ENCODE results near the gene FGR. TPM values are rescaled to one million over a fixed set of nuclear protein-coding genes. Genes with fewer than 3 reads are reported as not detected.
A peak's percentile ranks its signal among the peaks of the same experiment; 100 is the strongest.

The FGR gene
- total and polyA plus RNA-seq, 2 donors (not counting 1 experiment from before 2014, with no cell fraction given): 57.0 to 295 TPM

DNA sequence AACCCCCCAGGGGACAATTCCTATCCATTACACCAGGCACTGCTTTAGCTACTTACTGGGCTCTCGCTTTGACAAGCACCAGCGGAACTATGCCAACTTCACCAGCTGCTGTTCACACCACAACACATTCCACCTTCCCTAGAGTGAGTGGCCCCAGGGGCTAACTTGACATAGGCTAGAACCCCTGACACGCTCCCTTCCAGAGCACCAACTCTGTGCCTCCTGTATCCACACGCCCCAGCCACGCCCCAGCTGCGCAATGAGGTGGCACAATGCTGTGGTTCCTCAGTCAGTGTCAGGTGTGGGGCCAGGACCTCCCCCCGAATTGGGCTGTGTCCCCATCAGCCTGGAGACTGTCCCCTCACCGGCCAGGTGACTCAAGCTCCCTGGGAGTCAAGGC is 11.7 kb upstream of the FGR start:
- Histone ChIP-seq H3K9ac (ENCODE audit: low read length) (no peak overlapping the region), H3K36me3 (replicated peaks in 1 of 2; ENCODE audit: control extremely low read depth in 1 of 2, control insufficient read depth in 1 of 2, extremely low read depth in 1 of 2, insufficient read depth in 2 of 2, low read length in 1 of 2) (no peaks in the 10 kb centered on the region), H3K27ac (ENCODE audit: low read length in 2 of 2) (no peak overlapping the region), H3K4me3 (ENCODE audit: control extremely low read depth in 1 of 5, extremely low read depth in 1 of 5, insufficient read depth in 1 of 5, low read depth in 2 of 5, low read length in 4 of 5) (no peak overlapping the region), H2AFZ (ENCODE audit: insufficient read depth, low read depth, low read length, poor library complexity, severe bottlenecking) (no peak overlapping the region), H4K20me1 (ENCODE audit: control insufficient read depth, insufficient read depth, low read length, poor library complexity, severe bottlenecking) (no peaks in the 10 kb centered on the region), H3K27me3 (replicated peaks in 1 of 4; ENCODE audit: control extremely low read depth in 1 of 4, control insufficient read depth in 3 of 4, insufficient read depth in 4 of 4, low read length in 3 of 4) (no peaks in the 10 kb centered on the region), H3K9me3 (ENCODE audit: control extremely low read depth in 1 of 3, control insufficient read depth in 2 of 3, insufficient read depth in 1 of 3, low read length in 2 of 3) (no peaks in the 10 kb centered on the region), H3K79me2 (ENCODE audit: control insufficient read depth, insufficient read depth, low read length) (no peaks in the 10 kb centered on the region), H3K4me2 (replicated peaks; ENCODE audit: low read depth, low read length, poor library complexity, severe bottlenecking) (no peak overlapping the region), H3K4me1 (ENCODE audit: control insufficient read depth in 2 of 2, insufficient read depth in 2 of 2, low read length in 2 of 2) (peaks cover 8 to 20% of the 10 kb centered on the region in 2 donors)
- TF ChIP-seq EZH2 (IDR thresholded peaks at IDR 0.05; ENCODE audit: borderline replicate concordance, insufficient read depth, low read depth, low read length, poor library complexity, severe bottlenecking): no peak
- TF ChIP-seq, protein P1, sequence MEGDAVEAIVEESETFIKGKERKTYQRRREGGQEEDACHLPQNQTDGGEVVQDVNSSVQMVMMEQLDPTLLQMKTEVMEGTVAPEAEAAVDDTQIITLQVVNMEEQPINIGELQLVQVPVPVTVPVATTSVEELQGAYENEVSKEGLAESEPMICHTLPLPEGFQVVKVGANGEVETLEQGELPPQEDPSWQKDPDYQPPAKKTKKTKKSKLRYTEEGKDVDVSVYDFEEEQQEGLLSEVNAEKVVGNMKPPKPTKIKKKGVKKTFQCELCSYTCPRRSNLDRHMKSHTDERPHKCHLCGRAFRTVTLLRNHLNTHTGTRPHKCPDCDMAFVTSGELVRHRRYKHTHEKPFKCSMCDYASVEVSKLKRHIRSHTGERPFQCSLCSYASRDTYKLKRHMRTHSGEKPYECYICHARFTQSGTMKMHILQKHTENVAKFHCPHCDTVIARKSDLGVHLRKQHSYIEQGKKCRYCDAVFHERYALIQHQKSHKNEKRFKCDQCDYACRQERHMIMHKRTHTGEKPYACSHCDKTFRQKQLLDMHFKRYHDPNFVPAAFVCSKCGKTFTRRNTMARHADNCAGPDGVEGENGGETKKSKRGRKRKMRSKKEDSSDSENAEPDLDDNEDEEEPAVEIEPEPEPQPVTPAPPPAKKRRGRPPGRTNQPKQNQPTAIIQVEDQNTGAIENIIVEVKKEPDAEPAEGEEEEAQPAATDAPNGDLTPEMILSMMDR (IDR thresholded peaks at IDR 0.05): no peak
- 98% methylated on average over 7 of the region's 8 CpGs for WGBS (ENCODE audit: insufficient coverage)
- Mint-ChIP-seq H3K9me3 (ENCODE audit: insufficient read depth) (no peaks in the 10 kb centered on the region), H3K27me3 (no peaks in the 10 kb centered on the region), H3K27ac (no peak overlapping the region), H3K4me3 (no peak overlapping the region), H3K4me1 (peaks cover 17% of the 10 kb centered on the region)
- DNase-seq (no peak), ATAC-seq (ENCODE audit: low read depth) (no peak)
- ChIA-PET POLR2A (interaction anchor here (1.4 kb wide), 1 partner anchor 10 kb away, joined by 9 read pairs; no protein-coding TSS in a partner anchor), CTCF (interaction anchor here (2.0 to 2.9 kb wide), 4 partner anchors 9 to 39 kb away, joined by 7 to 17 read pairs (median 9); no protein-coding TSS in a partner anchor)
- intact Hi-C loops (cut with micrococcal nuclease): no loop called here

DNA sequence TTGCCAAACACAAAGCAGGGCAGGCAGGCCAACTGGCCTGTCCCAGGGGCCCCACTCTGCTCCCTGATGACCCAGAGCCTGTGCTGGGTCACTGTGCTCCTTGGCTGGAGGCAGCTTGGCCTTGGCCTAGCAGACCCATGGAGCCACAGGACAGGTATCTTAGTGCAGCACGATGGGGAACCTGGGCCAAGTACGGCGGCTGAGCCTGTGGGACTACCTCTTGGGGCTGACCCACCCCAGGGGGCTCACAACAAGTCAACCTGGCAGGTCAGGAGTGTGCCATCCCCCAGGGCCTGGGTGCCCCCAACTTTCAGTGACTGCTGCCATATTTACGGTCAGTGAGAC is 10.1 kb upstream of the FGR start:
- no peak for DNase-seq
- peaks cover 8 to 13% of the 10 kb centered on the region in 2 donors for H3K4me1 ChIP-seq (ENCODE audit: control insufficient read depth in 2 of 2, insufficient read depth in 2 of 2, low read length in 2 of 2)
- no peak overlapping the region for H3K4me3 ChIP-seq (ENCODE audit: control extremely low read depth in 1 of 5, extremely low read depth in 1 of 5, insufficient read depth in 1 of 5, low read depth in 2 of 5, low read length in 4 of 5)
- H3K4me3 Mint-ChIP-seq: no peak overlapping the region
- CTCF ChIA-PET: interaction anchor here (0.9 to 7.9 kb wide), 6 partner anchors 12 to 37 kb away, joined by 6 to 101 read pairs (median 14); no protein-coding TSS in a partner anchor
- no peak overlapping the region for H2AFZ ChIP-seq (ENCODE audit: insufficient read depth, low read depth, low read length, poor library complexity, severe bottlenecking)
- no peaks in the 10 kb centered on the region for H4K20me1 ChIP-seq (ENCODE audit: control insufficient read depth, insufficient read depth, low read length, poor library complexity, severe bottlenecking)
- H3K4me2 ChIP-seq (replicated peaks; ENCODE audit: low read depth, low read length, poor library complexity, severe bottlenecking): no peak overlapping the region
- H3K9ac ChIP-seq (ENCODE audit: low read length): no peak overlapping the region
- H3K27me3 Mint-ChIP-seq: no peaks in the 10 kb centered on the region
- POLR2A ChIA-PET: interaction anchor here (1.6 kb wide), 1 partner anchor 14 kb away, joined by 5 read pairs; no protein-coding TSS in a partner anchor
- H3K79me2 ChIP-seq (ENCODE audit: control insufficient read depth, insufficient read depth, low read length): no peaks in the 10 kb centered on the region
- no peaks in the 10 kb centered on the region for H3K9me3 ChIP-seq (ENCODE audit: control extremely low read depth in 1 of 3, control insufficient read depth in 2 of 3, insufficient read depth in 1 of 3, low read length in 2 of 3)
- no peaks in the 10 kb centered on the region for H3K9me3 Mint-ChIP-seq (ENCODE audit: insufficient read depth)
- H3K27ac ChIP-seq (ENCODE audit: low read length in 2 of 2): no peak overlapping the region
- intact Hi-C loops (cut with micrococcal nuclease): no loop called here
- WGBS (ENCODE audit: insufficient coverage): 98% methylated on average over 4 of the region's 4 CpGs
- peak overlapping the region; percentile 41 for H3K27ac Mint-ChIP-seq
- TF ChIP-seq, protein P1 (IDR thresholded peaks at IDR 0.05): no peak
- TF ChIP-seq EZH2 (IDR thresholded peaks at IDR 0.05; ENCODE audit: borderline replicate concordance, insufficient read depth, low read depth, low read length, poor library complexity, severe bottlenecking): no peak
- no peaks in the 10 kb centered on the region for H3K27me3 ChIP-seq (replicated peaks in 1 of 4; ENCODE audit: control extremely low read depth in 1 of 4, control insufficient read depth in 3 of 4, insufficient read depth in 4 of 4, low read length in 3 of 4)
- H3K4me1 Mint-ChIP-seq: peaks cover 15% of the 10 kb centered on the region
- no peaks in the 10 kb centered on the region for H3K36me3 ChIP-seq (replicated peaks in 1 of 2; ENCODE audit: control extremely low read depth in 1 of 2, control insufficient read depth in 1 of 2, extremely low read depth in 1 of 2, insufficient read depth in 2 of 2, low read length in 1 of 2)
- ATAC-seq (ENCODE audit: low read depth): no peak
